DOHH2 (cell line): ENCODE measurements around the gene DIP2C.

Experiments
- H3F3A ChIP-seq: fragments of 200-600 bp; sonication (generic), shearing (Covaris generic); 2 replicates; pipeline ENCODE4 v1.6.0; 2016; ENCODE audit warnings: antibody characterized with exemption, mild to moderate bottlenecking; ENCODE audit not compliant: control insufficient read depth, insufficient read depth
- H3K27ac ChIP-seq: fragments of 200-600 bp; sonication (generic); 2 replicates; pipeline ENCODE4 v1.5.1; 2014; ENCODE audit warnings: low read depth, mild to moderate bottlenecking, low read length, moderate library complexity
- H3K27me3 ChIP-seq: fragments of 200-600 bp; sonication (generic); 2 replicates; pipeline ENCODE4 v1.6.1; 2014; ENCODE audit warnings: mild to moderate bottlenecking, low read length, mixed read lengths; ENCODE audit not compliant: control insufficient read depth
- H3K36me3 ChIP-seq: fragments of 200-600 bp; sonication (generic); 2 replicates; pipeline ENCODE4 v1.6.1; 2014; ENCODE audit warnings: mild to moderate bottlenecking, low read length, moderate library complexity, mixed read lengths; ENCODE audit not compliant: control insufficient read depth
- H3K4me1 ChIP-seq: fragments of 200-600 bp; sonication (generic); 2 replicates; pipeline ENCODE4 v1.6.1; 2014; ENCODE audit warnings: mild to moderate bottlenecking, low read length, mixed read lengths; ENCODE audit not compliant: control insufficient read depth
- H3K4me2 ChIP-seq: fragments of 200-600 bp; sonication (generic); 2 replicates; pipeline ENCODE4 v1.6.0; 2014; ENCODE audit warnings: mild to moderate bottlenecking, low read length, moderate library complexity
- H3K4me3 ChIP-seq: fragments of 200-600 bp; sonication (generic); 2 replicates; pipeline ENCODE4 v1.5.1; 2014; ENCODE audit warnings: mild to moderate bottlenecking, low read length, mixed read lengths
- H3K79me2 ChIP-seq: fragments of 200-600 bp; sonication (generic); 2 replicates; pipeline ENCODE4 v1.6.1; 2014; ENCODE audit warnings: mild to moderate bottlenecking, low read length, mixed read lengths; ENCODE audit not compliant: control insufficient read depth
- H3K9me2 ChIP-seq: fragments of 200-600 bp; sonication (generic); replicated peaks from 2 replicates; pipeline ENCODE4 v1.6.1; 2014; ENCODE audit warnings: mild to moderate bottlenecking, low read length, mixed read lengths; ENCODE audit not compliant: control insufficient read depth
- H3K9me3 ChIP-seq: fragments of 200-600 bp; sonication (generic); 2 replicates; pipeline ENCODE4 v1.6.1; 2014; ENCODE audit warnings: antibody characterized with exemption, low read length, mixed read lengths; ENCODE audit not compliant: control insufficient read depth, insufficient read depth
- H4K20me1 ChIP-seq: fragments of 200-600 bp; sonication (generic); 2 replicates; pipeline ENCODE4 v1.6.0; 2014; ENCODE audit warnings: low read depth, mild to moderate bottlenecking, antibody characterized with exemption, low read length, moderate library complexity; ENCODE audit not compliant: control insufficient read depth, insufficient read depth
- EZH2phosphoT487 ChIP-seq: fragments of 200-600 bp; sonication (generic); IDR thresholded peaks from 2 replicates; pipeline ENCODE4 v1.6.1; 2017; ENCODE audit warnings: borderline replicate concordance, mild to moderate bottlenecking, antibody characterized with exemption, low read length, moderate library complexity, mixed read lengths
- TF ChIP-seq, protein P1 (sequence below): fragments of 200-600 bp; sonication (generic); IDR thresholded peaks from one replicate; pipeline ENCODE4 v1.5.1; 2014; ENCODE audit warnings: antibody characterized with exemption, mild to moderate bottlenecking, low read depth, low read length; ENCODE audit not compliant: poor library complexity, severe bottlenecking

DIP2C gene

GRCh38 chr10:336247-336646 lies 353.2 kb downstream of the DIP2C start:
- Histone ChIP-seq H3K9me3 (no peaks in the 10 kb centered on the region), H3K27me3 (no peaks in the 10 kb centered on the region), H3K4me3 (no peak overlapping the region), H3K4me1 (peaks cover 82% of the 10 kb centered on the region), H3K27ac (peak overlapping the region; percentile 95), H3K79me2 (peaks cover 8% of the 10 kb centered on the region; the same call in 1 of the 2 replicates), H3K9me2 (no peaks in the 10 kb centered on the region), H3F3A (peaks cover 37% of the 10 kb centered on the region), H3K36me3 (peaks cover 40% of the 10 kb centered on the region), H4K20me1 (no peaks in the 10 kb centered on the region), H3K4me2 (no peak overlapping the region; the same call in none of the 2 replicates)
- TF ChIP-seq, protein P1, sequence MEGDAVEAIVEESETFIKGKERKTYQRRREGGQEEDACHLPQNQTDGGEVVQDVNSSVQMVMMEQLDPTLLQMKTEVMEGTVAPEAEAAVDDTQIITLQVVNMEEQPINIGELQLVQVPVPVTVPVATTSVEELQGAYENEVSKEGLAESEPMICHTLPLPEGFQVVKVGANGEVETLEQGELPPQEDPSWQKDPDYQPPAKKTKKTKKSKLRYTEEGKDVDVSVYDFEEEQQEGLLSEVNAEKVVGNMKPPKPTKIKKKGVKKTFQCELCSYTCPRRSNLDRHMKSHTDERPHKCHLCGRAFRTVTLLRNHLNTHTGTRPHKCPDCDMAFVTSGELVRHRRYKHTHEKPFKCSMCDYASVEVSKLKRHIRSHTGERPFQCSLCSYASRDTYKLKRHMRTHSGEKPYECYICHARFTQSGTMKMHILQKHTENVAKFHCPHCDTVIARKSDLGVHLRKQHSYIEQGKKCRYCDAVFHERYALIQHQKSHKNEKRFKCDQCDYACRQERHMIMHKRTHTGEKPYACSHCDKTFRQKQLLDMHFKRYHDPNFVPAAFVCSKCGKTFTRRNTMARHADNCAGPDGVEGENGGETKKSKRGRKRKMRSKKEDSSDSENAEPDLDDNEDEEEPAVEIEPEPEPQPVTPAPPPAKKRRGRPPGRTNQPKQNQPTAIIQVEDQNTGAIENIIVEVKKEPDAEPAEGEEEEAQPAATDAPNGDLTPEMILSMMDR, result no peak
- no peak for TF ChIP-seq EZH2phosphoT487

DNA sequence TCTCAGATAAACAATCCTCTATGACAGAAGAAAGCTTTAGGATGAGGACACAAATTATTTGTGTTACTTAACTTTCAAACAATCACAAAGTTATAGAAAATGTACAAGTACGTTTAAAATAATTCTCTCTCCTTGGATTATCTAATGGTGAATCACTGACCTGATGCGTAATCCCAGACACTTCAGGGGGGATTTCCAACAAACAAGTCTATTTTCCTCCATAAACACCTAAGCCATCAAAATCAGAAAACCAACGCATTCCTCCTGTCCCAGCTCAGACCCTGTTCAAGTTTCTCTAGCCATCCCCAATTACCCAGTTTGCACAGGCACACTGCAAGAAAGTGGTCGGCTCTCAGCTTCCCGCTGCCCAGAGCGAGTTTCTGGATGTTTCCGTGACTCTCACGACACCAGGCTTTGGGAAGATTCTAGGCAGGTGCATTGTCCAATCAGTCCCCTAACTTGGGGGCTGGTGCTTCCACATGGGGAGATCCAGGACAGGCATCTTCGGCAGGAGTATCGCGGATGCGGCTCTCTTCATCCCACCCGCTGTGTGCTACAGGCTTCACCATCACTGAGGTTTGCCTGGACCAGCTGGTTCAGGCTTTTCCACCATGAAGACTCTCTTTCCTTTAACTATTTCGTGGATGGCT lies 354.2 kb downstream of the DIP2C start:
- H3K4me2 ChIP-seq, result peak overlapping the region; percentile 89
- H3K36me3 ChIP-seq, result peaks cover 31% of the 10 kb centered on the region
- no peaks in the 10 kb centered on the region for H3K9me2 ChIP-seq
- H3K27ac ChIP-seq, result peak overlapping the region; percentile 95
- H3K4me1 ChIP-seq, result peaks cover 92% of the 10 kb centered on the region
- H3K4me3 ChIP-seq, result peak overlapping the region; percentile 65
- H3K9me3 ChIP-seq, result no peaks in the 10 kb centered on the region
- H3K79me2 ChIP-seq, result peaks cover 8% of the 10 kb centered on the region; the same call in 1 of the 2 replicates
- no peaks in the 10 kb centered on the region for H3K27me3 ChIP-seq
- no peak for TF ChIP-seq EZH2phosphoT487
- TF ChIP-seq, protein P1, result no peak
- H4K20me1 ChIP-seq, result no peaks in the 10 kb centered on the region
- H3F3A ChIP-seq, result peaks cover 42% of the 10 kb centered on the region

DNA sequence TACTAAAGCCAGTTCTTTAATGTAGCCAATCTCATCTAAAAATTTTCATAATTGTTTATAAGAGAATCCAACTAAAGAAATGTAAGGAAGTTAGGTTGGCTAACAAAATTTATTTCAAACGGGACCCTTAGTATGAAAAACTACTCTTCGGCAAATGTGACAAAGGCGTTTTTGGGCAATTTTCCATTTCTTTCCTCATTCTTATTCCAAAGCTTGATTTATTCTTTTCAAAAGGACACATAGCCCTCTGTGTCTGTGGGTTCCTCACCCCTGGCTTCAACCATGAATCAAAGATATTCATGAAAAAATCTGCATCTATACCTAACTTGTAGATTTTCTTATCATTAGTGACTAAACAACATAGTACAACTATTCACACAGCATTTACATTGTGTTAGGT lies 358.3 kb downstream of the DIP2C start:
- H3F3A ChIP-seq, result peaks cover 67% of the 10 kb centered on the region
- peaks cover 100% of the 10 kb centered on the region for H3K4me1 ChIP-seq
- no peaks in the 10 kb centered on the region for H4K20me1 ChIP-seq
- H3K9me3 ChIP-seq, result no peaks in the 10 kb centered on the region
- H3K27me3 ChIP-seq, result no peaks in the 10 kb centered on the region
- H3K79me2 ChIP-seq, result peaks cover 29% of the 10 kb centered on the region
- peak overlapping the region; percentile 89 for H3K4me2 ChIP-seq
- H3K36me3 ChIP-seq, result peaks cover 23% of the 10 kb centered on the region
- no peak for TF ChIP-seq EZH2phosphoT487
- TF ChIP-seq, protein P1, result no peak
- H3K4me3 ChIP-seq, result no peak overlapping the region
- peak overlapping the region; percentile 95 for H3K27ac ChIP-seq
- no peaks in the 10 kb centered on the region for H3K9me2 ChIP-seq
